SK-N-SH (cell line): ENCODE data around the gene SPTBN2. TPM values are rescaled to one million over a fixed set of nuclear protein-coding genes. Genes with fewer than 3 reads are reported as not detected.
A peak's percentile ranks its signal among the peaks of the same experiment; 100 is the strongest.

ENCODE experiments used
- CTCF ChIA-PET: fragments of 300-600, 350-600 bp; formaldehyde crosslinking; extraction: SDS; loops from one replicate; lab custom pipeline; 2021; lab: Yijun Ruan, JAX
- POLR2A ChIA-PET: fragments of 350-600 bp; sonication (Branson Sonifier 250); formaldehyde crosslinking; extraction: SDS; loops from one replicate; lab custom pipeline; 2020; ENCODE audit warnings: antibody characterized with exemption, inconsistent platforms; lab: Yijun Ruan, JAX
- DNase-seq: peaks from one replicate; pipeline ENCODE4 v3.0.0; 2012
- H2AFZ ChIP-seq: fragments of 200-600 bp; sonication (generic); 2 replicates; pipeline ENCODE4 v1.8.1; 2016; ENCODE audit warnings: antibody characterized with exemption, mild to moderate bottlenecking, low read depth
- H3F3A ChIP-seq: fragments of 200-600 bp; sonication (generic); replicated peaks from 2 replicates; pipeline ENCODE3; 2016; ENCODE audit warnings: antibody characterized with exemption, mild to moderate bottlenecking; ENCODE audit not compliant: insufficient read depth
- H3K27ac ChIP-seq, 2 experiments: fragments of 200-500 bp in 1 of 2; fragments of 200-600 bp in 1 of 2; sonication (Bioruptor generic) in 1 of 2; sonication (generic), shearing (Covaris generic) in 1 of 2; 2 replicates each; pipeline versions ENCODE4 v1.5.1 to v1.6.1; 2014 to 2016; ENCODE audit warnings: low read depth in 2 of 2, inconsistent platforms in 1 of 2, low read length in 1 of 2, mild to moderate bottlenecking in 1 of 2, mixed read lengths in 1 of 2
- H3K27me3 ChIP-seq: fragments of 200-600 bp; sonication (generic), shearing (Covaris generic); 2 replicates; pipeline ENCODE4 v1.6.1; 2016; ENCODE audit warnings: mixed run types; ENCODE audit not compliant: insufficient read depth
- H3K36me3 ChIP-seq, 2 experiments: fragments of 200-500 bp in 1 of 2; fragments of 200-600 bp in 1 of 2; sonication (Bioruptor generic) in 1 of 2; sonication (generic) in 1 of 2; replicated peaks in 1 of 2; 2 replicates each; pipeline versions ENCODE3 to v1.5.1; 2014 to 2016; ENCODE audit warnings: low read length in 1 of 2, mild to moderate bottlenecking in 1 of 2; ENCODE audit not compliant: insufficient read depth in 2 of 2, control insufficient read depth in 1 of 2
- H3K4me1 ChIP-seq, 2 experiments: fragments of 200-500 bp in 1 of 2; fragments of 200-600 bp in 1 of 2; sonication (Bioruptor generic) in 1 of 2; sonication (generic), shearing (Covaris generic) in 1 of 2; 2 replicates each; pipeline versions ENCODE4 v1.5.1 to v1.6.1; 2014 to 2016; ENCODE audit warnings: low read depth in 1 of 2, low read length in 1 of 2, mixed run types in 1 of 2; ENCODE audit not compliant: insufficient read depth in 2 of 2, control insufficient read depth in 1 of 2
- H3K4me2 ChIP-seq: fragments of 200-600 bp; sonication (generic), shearing (Covaris generic); 2 replicates; pipeline ENCODE4 v1.6.1; 2017; ENCODE audit warnings: mixed run types
- H3K4me3 ChIP-seq, 2 experiments: fragments of 200-500 bp in 1 of 2; fragments of 200-600 bp in 1 of 2; sonication (Bioruptor generic) in 1 of 2; sonication (generic), shearing (Covaris generic) in 1 of 2; 2 replicates each; pipeline versions ENCODE4 v1.5.1 to v1.8.1; 2014 to 2016; ENCODE audit warnings: low read depth in 2 of 2, inconsistent platforms in 1 of 2, low read length in 1 of 2, mild to moderate bottlenecking in 1 of 2, mixed read lengths in 1 of 2, moderate library complexity in 1 of 2
- H3K79me2 ChIP-seq: fragments of 200-600 bp; sonication (generic); 2 replicates; pipeline ENCODE4 v1.8.1; 2017; ENCODE audit warnings: mild to moderate bottlenecking; ENCODE audit not compliant: insufficient read depth
- H3K9ac ChIP-seq: fragments of 200-600 bp; sonication (generic); 2 replicates; pipeline ENCODE4 v1.6.1; 2017; ENCODE audit warnings: mixed run types
- H3K9me2 ChIP-seq: fragments of 200-600 bp; sonication (generic); 2 replicates; pipeline ENCODE4 v1.6.1; 2017; ENCODE audit warnings: mixed run types
- H3K9me3 ChIP-seq: fragments of 200-600 bp; sonication (generic); 2 replicates; pipeline ENCODE4 v1.6.1; 2017; ENCODE audit warnings: mixed run types, mild to moderate bottlenecking, moderate library complexity
- H4K20me1 ChIP-seq: fragments of 200-600 bp; sonication (generic); 2 replicates; pipeline ENCODE4 v1.6.1; 2017; ENCODE audit warnings: mild to moderate bottlenecking, mixed run types; ENCODE audit not compliant: insufficient read depth
- EP300 ChIP-seq, 2 experiments: IDR thresholded peaks; 2 replicates each; pipeline versions ENCODE4 v1.4.0 to v1.6.1; 2012; ENCODE audit warnings: borderline replicate concordance in 1 of 2, low read depth in 1 of 2, low read length in 1 of 2
- FOSL2 ChIP-seq: IDR thresholded peaks from 2 replicates; pipeline ENCODE4 v1.4.0; 2012; ENCODE audit warnings: low read depth, mild to moderate bottlenecking, moderate library complexity, borderline replicate concordance
- FOXJ3 ChIP-seq: sonication (generic); formaldehyde crosslinking; IDR thresholded peaks from 2 replicates; pipeline ENCODE4 v1.5.1; 2020; ENCODE audit warnings: mild to moderate bottlenecking, missing genetic modification reagents
- GABPA ChIP-seq: IDR thresholded peaks from 2 replicates; pipeline ENCODE4 v1.4.0; 2012; ENCODE audit warnings: low read depth, mild to moderate bottlenecking
- MAX ChIP-seq: IDR thresholded peaks from 2 replicates; pipeline ENCODE4 v1.4.0; 2012; ENCODE audit warnings: low read depth
- MXI1 ChIP-seq: IDR thresholded peaks from 2 replicates; pipeline ENCODE4 v1.6.1; 2012; ENCODE audit warnings: mild to moderate bottlenecking, low read depth, low read length, improper control_type of control experiment
- NFIC ChIP-seq: IDR thresholded peaks from 2 replicates; pipeline ENCODE4 v1.4.0; 2012; ENCODE audit warnings: borderline replicate concordance
- RAD21 ChIP-seq: IDR thresholded peaks from 2 replicates; pipeline ENCODE4 v1.6.1; 2012; ENCODE audit warnings: mild to moderate bottlenecking, low read length
- REST ChIP-seq: IDR thresholded peaks from 2 replicates; pipeline ENCODE4 v1.6.1; 2012; ENCODE audit warnings: mild to moderate bottlenecking, low read depth, low read length, moderate library complexity
- RXRA ChIP-seq: IDR thresholded peaks from 2 replicates; pipeline ENCODE4 v1.4.0; 2012; ENCODE audit warnings: low read depth, mild to moderate bottlenecking, borderline replicate concordance
- TAF1 ChIP-seq: IDR thresholded peaks from 2 replicates; pipeline ENCODE4 v1.6.1; 2012; ENCODE audit warnings: low read depth, mild to moderate bottlenecking, low read length, moderate library complexity, borderline replicate concordance
- TEAD4 ChIP-seq: IDR thresholded peaks from 2 replicates; pipeline ENCODE4 v1.4.0; 2012; ENCODE audit warnings: mild to moderate bottlenecking, borderline replicate concordance; ENCODE audit not compliant: insufficient read depth
- YY1 ChIP-seq: IDR thresholded peaks from 2 replicates; pipeline ENCODE4 v1.4.0; 2012; ENCODE audit warnings: low read depth, mild to moderate bottlenecking
- ZBTB33 ChIP-seq: IDR thresholded peaks from 2 replicates; pipeline ENCODE4 v1.4.0; 2012; ENCODE audit warnings: low read depth, borderline replicate concordance
- WGBS: methylation state at CpG from one replicate; pipeline ENCODE4 v1.1.6; 2017; ENCODE audit warnings: low lambda C conversion rate; 5-methylcytosine and 5-hydroxymethylcytosine counted together
- polyA plus RNA-seq, 3 experiments: library from polyadenylated mRNA; depleted of rRNA; stranded (reverse); fragments of >200 nt; gene quantifications; 2 replicates each; pipeline ENCODE4 v1.2.3, GENCODE V29; 2012
- TF ChIP-seq, protein P1 (sequence below): fragments of 150-350 bp; IDR thresholded peaks from 2 replicates; pipeline ENCODE4 v1.6.1; 2016; ENCODE audit warnings: mild to moderate bottlenecking, low read depth, low read length
- TF ChIP-seq, protein P2 (sequence below): fragments of 150-350 bp; IDR thresholded peaks from 2 replicates; pipeline ENCODE4 v1.6.1; 2017; ENCODE audit warnings: antibody characterized with exemption, low read length, low read depth, borderline replicate concordance

The SPTBN2 gene
- polyA plus RNA-seq, 1 of the 3 experiments (the other 2 are of a cell fraction), result 19.7 TPM

DNA sequence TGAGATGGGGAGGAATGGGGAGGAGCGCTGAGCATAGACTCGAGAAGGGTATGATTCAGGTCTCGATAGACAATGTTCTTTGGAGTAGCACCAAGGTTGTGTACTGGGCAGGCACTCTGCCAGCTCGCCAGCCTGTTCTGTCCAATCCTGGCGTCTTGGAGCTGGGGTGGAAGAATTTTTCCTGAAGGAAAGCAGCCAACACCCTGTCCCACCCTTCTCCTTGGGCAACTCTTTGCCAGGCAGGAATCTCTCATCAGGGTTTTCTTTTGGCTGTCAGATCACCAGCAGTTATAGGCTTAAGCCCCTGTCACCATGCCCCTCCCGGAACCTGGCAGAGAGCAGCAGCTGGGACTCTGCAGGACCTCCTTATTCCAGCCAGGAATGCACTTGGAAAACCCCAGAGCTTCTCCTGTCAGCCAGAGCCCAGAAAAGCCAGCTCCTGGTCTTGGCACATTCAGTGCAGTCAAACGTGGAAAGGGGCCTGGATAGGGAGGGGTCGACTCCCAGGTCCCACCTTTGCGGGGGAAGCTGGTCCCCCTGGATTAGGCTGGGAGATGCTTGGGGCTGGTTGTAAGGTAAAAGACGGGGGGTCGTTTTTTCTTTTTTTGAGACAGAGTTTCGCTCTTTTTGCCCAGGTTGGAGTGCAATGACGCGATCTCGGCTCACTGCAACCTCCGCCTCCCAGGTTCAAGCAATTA lies 14.4 kb upstream of the SPTBN2 start:
- peak overlapping the region; percentile 73 to 96; a peak in 3 of 4 replicates for H3K4me3 ChIP-seq
- no peaks in the 10 kb centered on the region for H3K36me3 ChIP-seq
- H3K9ac ChIP-seq, result peak overlapping the region; percentile 95; the same call in 1 of the 2 replicates
- POLR2A ChIA-PET, result interaction anchor here (1.4 kb wide), 1 partner anchor 15 kb away, joined by 4 read pairs; the partner anchor contains the start of gene SPTBN2
- H3K4me1 ChIP-seq, result peaks cover 6 to 26% of the 10 kb centered on the region in 2 experiments; a peak in 3 of 4 replicates
- H3F3A ChIP-seq, result peaks cover 21% of the 10 kb centered on the region
- DNase-seq, result no peak
- H3K9me2 ChIP-seq, result no peaks in the 10 kb centered on the region
- no peak overlapping the region for H3K27ac ChIP-seq
- H4K20me1 ChIP-seq, result no peaks in the 10 kb centered on the region
- CTCF ChIA-PET, result interaction anchor here (0.9 to 1.0 kb wide), 2 partner anchors 10 to 163 kb away, joined by 3 to 4 read pairs; no protein-coding TSS in a partner anchor
- peaks cover 32% of the 10 kb centered on the region for H3K79me2 ChIP-seq
- H3K9me3 ChIP-seq, result no peaks in the 10 kb centered on the region
- TF ChIP-seq MAX (no peak), FOSL2 (no peak), FOXJ3 (CRISPR knock-in tag) (no peak), GABPA (no peak), TAF1 (no peak), REST (no peak), YY1 (no peak), RAD21 (no peak), EP300 (IDR thresholded peaks at IDR 0.05; ENCODE audit: borderline replicate concordance in 1 of 2, low read depth in 1 of 2, low read length in 1 of 2) (no peak), TEAD4 (no peak)
- TF ChIP-seq, protein P1, sequence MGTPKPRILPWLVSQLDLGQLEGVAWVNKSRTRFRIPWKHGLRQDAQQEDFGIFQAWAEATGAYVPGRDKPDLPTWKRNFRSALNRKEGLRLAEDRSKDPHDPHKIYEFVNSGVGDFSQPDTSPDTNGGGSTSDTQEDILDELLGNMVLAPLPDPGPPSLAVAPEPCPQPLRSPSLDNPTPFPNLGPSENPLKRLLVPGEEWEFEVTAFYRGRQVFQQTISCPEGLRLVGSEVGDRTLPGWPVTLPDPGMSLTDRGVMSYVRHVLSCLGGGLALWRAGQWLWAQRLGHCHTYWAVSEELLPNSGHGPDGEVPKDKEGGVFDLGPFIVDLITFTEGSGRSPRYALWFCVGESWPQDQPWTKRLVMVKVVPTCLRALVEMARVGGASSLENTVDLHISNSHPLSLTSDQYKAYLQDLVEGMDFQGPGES, result no peak
- no peaks in the 10 kb centered on the region for H3K27me3 ChIP-seq
- 81% methylated on average over 15 of the region's 16 CpGs for WGBS
- H3K4me2 ChIP-seq, result peak overlapping the region; percentile 97
- H2AFZ ChIP-seq, result no peak overlapping the region

GRCh38 chr11:66741153-66741552 lies 12.1 kb upstream of the SPTBN2 start:
- H3K79me2 ChIP-seq, result peaks cover 19% of the 10 kb centered on the region

More at GRCh38 chr11:66741153-66741552, 12.1 kb upstream of the SPTBN2 start:
- no peak for DNase-seq
- Histone ChIP-seq H3K4me1 (peaks cover 6 to 16% of the 10 kb centered on the region in 2 experiments; a peak in 3 of 4 replicates), H3F3A (peaks cover 11% of the 10 kb centered on the region), H4K20me1 (no peaks in the 10 kb centered on the region), H3K27ac (no peak overlapping the region), H3K9me3 (no peaks in the 10 kb centered on the region), H2AFZ (no peak overlapping the region), H3K9ac (no peak overlapping the region), H3K9me2 (no peaks in the 10 kb centered on the region), H3K36me3 (no peaks in the 10 kb centered on the region), H3K27me3 (no peaks in the 10 kb centered on the region), H3K4me3 (no peak overlapping the region), H3K4me2 (no peak overlapping the region)
- TF ChIP-seq RXRA (no peak), NFIC (no peak), MXI1 (no peak), EP300 (IDR thresholded peaks at IDR 0.05; ENCODE audit: borderline replicate concordance in 1 of 2, low read depth in 1 of 2, low read length in 1 of 2) (no peak), ZBTB33 (no peak)
- TF ChIP-seq, protein P2, sequence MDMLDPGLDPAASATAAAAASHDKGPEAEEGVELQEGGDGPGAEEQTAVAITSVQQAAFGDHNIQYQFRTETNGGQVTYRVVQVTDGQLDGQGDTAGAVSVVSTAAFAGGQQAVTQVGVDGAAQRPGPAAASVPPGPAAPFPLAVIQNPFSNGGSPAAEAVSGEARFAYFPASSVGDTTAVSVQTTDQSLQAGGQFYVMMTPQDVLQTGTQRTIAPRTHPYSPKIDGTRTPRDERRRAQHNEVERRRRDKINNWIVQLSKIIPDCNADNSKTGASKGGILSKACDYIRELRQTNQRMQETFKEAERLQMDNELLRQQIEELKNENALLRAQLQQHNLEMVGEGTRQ, result no peak
- POLR2A ChIA-PET, result no interaction called here
- WGBS, result 82% methylated on average over 2 of the region's 2 CpGs
- CTCF ChIA-PET, result no interaction called here
